ENCODE data around the gene RGS11. TPM values are rescaled to one million over a fixed set of nuclear protein-coding genes. Genes with fewer than 3 reads are reported as not detected.
"Not testable (repeated sequence)": the region's sequence is repeated elsewhere in the genome, so short reads cannot be mapped to it uniquely, and the experiment has no call there.

Gene RGS11
- total and polyA plus RNA-seq, 5 donors from 2014 or later = not detected

DNA sequence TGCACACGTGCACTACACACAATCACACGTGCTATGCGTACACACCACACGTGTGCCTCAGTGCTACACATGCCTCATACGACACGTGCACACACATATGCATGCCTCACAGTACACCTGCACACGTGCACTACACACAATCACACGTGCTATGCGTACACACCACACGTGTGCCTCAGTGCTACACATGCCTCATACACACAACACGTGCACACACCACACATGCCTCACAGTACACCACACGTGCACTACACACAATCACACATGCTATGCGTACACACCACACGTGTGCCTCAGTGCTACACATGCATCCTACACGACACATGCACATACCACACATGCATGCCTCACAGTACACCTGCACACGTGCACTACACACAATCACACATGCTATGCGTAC, 8.2 kb downstream of the RGS11 start:
- H3K4me3 ChIP-seq (ENCODE audit: low read depth, low read length); H3K36me3 ChIP-seq (ENCODE audit: control insufficient read depth, insufficient read depth, low read length); H3K4me1 Mint-ChIP-seq; H3K4me3 Mint-ChIP-seq; H3K9me3 ChIP-seq (ENCODE audit: control insufficient read depth in 2 of 2, low read length in 2 of 2); H3K27me3 ChIP-seq (ENCODE audit: control insufficient read depth, insufficient read depth, low read length); DNase-seq; H3K9me3 Mint-ChIP-seq; H3K27ac Mint-ChIP-seq; H3K4me1 ChIP-seq (ENCODE audit: control insufficient read depth, insufficient read depth, low read length, poor library complexity, severe bottlenecking); H3K27me3 Mint-ChIP-seq; H3K27ac ChIP-seq (ENCODE audit: insufficient read depth, low read length, poor library complexity, severe bottlenecking); H3K36me3 Mint-ChIP-seq; ATAC-seq (ENCODE audit: low read depth in 2 of 2): not testable (repeated sequence)

DNA sequence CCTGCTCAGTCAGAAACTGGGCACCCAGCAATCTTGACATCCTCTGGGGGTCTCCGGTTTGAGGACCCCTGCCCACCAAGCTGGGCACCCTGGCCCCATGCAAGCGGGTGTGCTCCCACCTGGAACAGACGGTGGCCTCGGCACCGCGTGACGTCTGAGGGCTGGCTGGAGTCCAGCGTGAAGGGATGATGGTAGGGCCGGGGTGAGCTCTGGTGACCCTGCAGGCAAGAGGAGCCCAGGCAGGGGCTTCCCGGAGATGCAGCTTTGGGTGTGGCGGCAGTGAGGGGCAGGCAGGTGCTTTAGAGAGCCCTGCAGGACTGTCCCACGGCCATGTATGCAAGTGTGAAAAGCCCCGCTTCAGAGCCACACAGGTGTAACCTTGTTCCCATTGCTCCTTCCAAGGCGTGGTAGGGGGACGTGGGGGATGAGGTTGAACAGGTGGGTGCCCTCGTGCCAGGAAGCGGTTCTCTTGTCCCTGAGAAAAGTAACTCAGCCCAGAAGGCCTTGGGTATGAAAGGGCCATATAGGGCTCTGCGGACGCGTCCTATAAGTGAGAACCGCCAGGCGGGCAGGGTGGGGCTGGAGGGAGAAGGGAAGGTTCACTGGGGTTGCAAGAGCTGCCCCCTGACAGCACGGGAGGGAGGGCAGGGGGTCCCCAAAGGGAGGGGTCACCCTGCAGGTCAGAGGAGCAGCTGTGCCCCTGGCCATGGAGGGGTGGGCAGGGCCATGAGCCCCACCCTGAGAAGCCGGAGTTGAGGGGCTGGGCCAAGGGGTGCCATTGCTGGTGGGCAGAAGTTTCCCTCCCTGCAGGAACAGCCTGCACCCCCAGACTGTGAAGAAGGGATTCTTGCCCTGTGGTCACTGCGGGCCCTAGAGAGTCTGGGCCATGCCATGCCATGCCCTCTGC, 9.2 kb downstream of the RGS11 start:
- Histone ChIP-seq H3K4me1 (ENCODE audit: control insufficient read depth, insufficient read depth, low read length, poor library complexity, severe bottlenecking) (no peaks in the 10 kb centered on the region), H3K36me3 (ENCODE audit: control insufficient read depth, insufficient read depth, low read length) (peaks cover 4% of the 10 kb centered on the region), H3K27me3 (ENCODE audit: control insufficient read depth, insufficient read depth, low read length) (no peaks in the 10 kb centered on the region), H3K9me3 (ENCODE audit: control insufficient read depth in 2 of 2, low read length in 2 of 2) (no peaks in the 10 kb centered on the region), H3K4me3 (ENCODE audit: low read depth, low read length) (no peak overlapping the region), H3K27ac (ENCODE audit: insufficient read depth, low read length, poor library complexity, severe bottlenecking) (no peak overlapping the region)
- DNase-seq (no peak), ATAC-seq (ENCODE audit: low read depth in 2 of 2) (peak in 1 of 2 donors; percentile 26)
- no peaks in the 10 kb centered on the region for H3K27me3 Mint-ChIP-seq
- H3K9me3 Mint-ChIP-seq = no peaks in the 10 kb centered on the region
- peaks cover 10% of the 10 kb centered on the region for H3K36me3 Mint-ChIP-seq
- peaks cover 0 to 7% (median 0%) of the 10 kb centered on the region in 4 donors for H3K4me1 Mint-ChIP-seq
- no peak overlapping the region for H3K4me3 Mint-ChIP-seq
- H3K27ac Mint-ChIP-seq = no peak overlapping the region

DNA sequence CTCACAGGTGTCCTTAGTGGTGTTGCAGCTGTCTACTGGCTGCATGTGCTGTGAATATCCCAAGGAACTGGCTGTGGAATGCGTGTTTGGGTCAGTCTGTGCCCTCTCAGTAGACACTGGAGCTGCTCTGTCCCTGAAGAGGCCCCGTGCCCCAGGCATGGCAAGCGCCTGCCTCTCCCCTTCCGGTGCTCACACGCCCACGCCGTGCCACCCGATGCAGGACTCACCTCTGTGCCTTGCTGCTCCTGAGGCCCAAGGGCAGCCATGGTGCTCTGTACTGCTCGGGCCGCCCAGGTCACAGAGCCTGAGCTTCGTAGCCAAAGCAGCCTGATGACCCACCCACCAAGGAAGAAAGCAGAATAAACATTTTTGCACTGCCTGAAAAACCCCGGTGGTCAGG, 10.0 kb downstream of the RGS11 start:
- no peak overlapping the region for H3K27ac Mint-ChIP-seq
- H3K9me3 ChIP-seq (ENCODE audit: control insufficient read depth in 2 of 2, low read length in 2 of 2) = no peaks in the 10 kb centered on the region

DNA sequence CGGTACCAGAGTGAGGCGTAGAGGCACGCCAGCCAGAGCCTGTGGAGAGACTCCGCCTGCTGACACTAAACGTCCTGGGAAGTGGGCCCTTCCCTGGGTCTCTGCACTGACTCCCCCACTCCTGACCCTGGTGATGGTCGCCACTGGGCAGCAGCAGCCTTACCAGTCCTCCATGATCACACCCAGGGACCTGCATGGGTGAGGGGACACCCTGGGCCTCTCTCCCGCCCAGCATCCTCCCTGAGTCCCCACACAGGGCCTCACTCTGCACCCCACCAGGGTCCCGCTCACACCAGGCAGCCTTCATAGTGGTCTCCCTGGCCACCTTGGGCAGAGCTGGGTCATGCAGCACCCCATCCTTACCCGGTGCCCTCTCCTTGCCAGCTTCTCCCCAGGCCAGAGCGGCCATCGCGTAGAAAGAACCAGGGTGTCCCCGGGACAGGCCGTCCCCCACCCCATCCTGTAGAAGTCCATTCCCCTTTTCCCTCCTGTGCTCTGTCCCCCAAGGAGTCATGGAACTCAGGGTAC, 10.7 kb downstream of the RGS11 start:
- peaks cover 0 to 7% (median 0%) of the 10 kb centered on the region in 4 donors for H3K4me1 Mint-ChIP-seq
- Histone ChIP-seq H3K27ac (ENCODE audit: insufficient read depth, low read length, poor library complexity, severe bottlenecking) (no peak overlapping the region), H3K27me3 (ENCODE audit: control insufficient read depth, insufficient read depth, low read length) (no peaks in the 10 kb centered on the region), H3K4me1 (ENCODE audit: control insufficient read depth, insufficient read depth, low read length, poor library complexity, severe bottlenecking) (no peaks in the 10 kb centered on the region), H3K4me3 (ENCODE audit: low read depth, low read length) (no peak overlapping the region), H3K36me3 (ENCODE audit: control insufficient read depth, insufficient read depth, low read length) (peaks cover 4% of the 10 kb centered on the region), H3K9me3 (ENCODE audit: control insufficient read depth in 2 of 2, low read length in 2 of 2) (no peaks in the 10 kb centered on the region)
- no peak overlapping the region for H3K27ac Mint-ChIP-seq
- H3K36me3 Mint-ChIP-seq = peaks cover 18% of the 10 kb centered on the region
- no peak overlapping the region for H3K4me3 Mint-ChIP-seq
- no peak for ATAC-seq (ENCODE audit: low read depth in 2 of 2)
- no peaks in the 10 kb centered on the region for H3K9me3 Mint-ChIP-seq
- DNase-seq = no peak
- no peaks in the 10 kb centered on the region for H3K27me3 Mint-ChIP-seq

More for the DNA sequence above, 10.0 kb downstream of the RGS11 start:
- Mint-ChIP-seq H3K4me1 (peaks cover 0 to 7% (median 0%) of the 10 kb centered on the region in 4 donors), H3K36me3 (peaks cover 12% of the 10 kb centered on the region), H3K4me3 (no peak overlapping the region), H3K9me3 (no peaks in the 10 kb centered on the region), H3K27me3 (no peaks in the 10 kb centered on the region)
- H3K4me1 ChIP-seq (ENCODE audit: control insufficient read depth, insufficient read depth, low read length, poor library complexity, severe bottlenecking) = no peaks in the 10 kb centered on the region
- no peak for DNase-seq
- no peak overlapping the region for H3K4me3 ChIP-seq (ENCODE audit: low read depth, low read length)
- peaks cover 4% of the 10 kb centered on the region for H3K36me3 ChIP-seq (ENCODE audit: control insufficient read depth, insufficient read depth, low read length)
- no peak for ATAC-seq (ENCODE audit: low read depth in 2 of 2)
- H3K27ac ChIP-seq (ENCODE audit: insufficient read depth, low read length, poor library complexity, severe bottlenecking) = no peak overlapping the region
- no peaks in the 10 kb centered on the region for H3K27me3 ChIP-seq (ENCODE audit: control insufficient read depth, insufficient read depth, low read length)

DNA sequence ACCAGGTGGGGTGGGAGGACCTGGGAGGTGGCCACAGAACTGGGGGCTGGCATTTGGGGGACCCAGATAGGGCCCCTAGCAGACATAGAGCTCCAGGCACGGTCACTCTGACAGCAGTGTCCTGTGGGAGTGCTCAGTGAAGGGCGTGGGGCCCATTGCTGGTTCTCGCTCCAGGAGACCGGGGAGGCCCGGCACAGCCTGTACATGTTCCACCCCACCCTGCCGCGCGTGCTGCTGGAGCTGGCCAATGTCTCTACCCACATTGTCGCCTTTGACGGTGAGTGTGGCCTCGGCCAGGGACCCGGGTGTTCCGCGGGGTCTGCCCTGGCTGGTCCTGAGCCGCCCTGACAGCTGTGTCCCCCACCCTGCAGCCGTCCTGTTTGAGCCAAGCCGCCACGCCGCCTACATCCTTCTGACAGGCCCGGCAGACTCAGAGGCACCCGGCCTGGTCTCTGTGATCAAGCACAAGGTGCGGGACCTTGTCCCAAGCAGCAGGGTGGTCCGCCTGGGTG, 11.2 kb downstream of the RGS11 start:
- Histone ChIP-seq H3K36me3 (ENCODE audit: control insufficient read depth, insufficient read depth, low read length) (peaks cover 7% of the 10 kb centered on the region), H3K27ac (ENCODE audit: insufficient read depth, low read length, poor library complexity, severe bottlenecking) (no peak overlapping the region), H3K27me3 (ENCODE audit: control insufficient read depth, insufficient read depth, low read length) (no peaks in the 10 kb centered on the region), H3K9me3 (ENCODE audit: control insufficient read depth in 2 of 2, low read length in 2 of 2) (no peaks in the 10 kb centered on the region), H3K4me3 (ENCODE audit: low read depth, low read length) (no peak overlapping the region), H3K4me1 (ENCODE audit: control insufficient read depth, insufficient read depth, low read length, poor library complexity, severe bottlenecking) (no peaks in the 10 kb centered on the region)
- Mint-ChIP-seq H3K4me3 (no peak overlapping the region), H3K27ac (no peak overlapping the region), H3K9me3 (no peaks in the 10 kb centered on the region), H3K27me3 (no peaks in the 10 kb centered on the region), H3K4me1 (peaks cover 0 to 7% (median 0%) of the 10 kb centered on the region in 4 donors), H3K36me3 (peaks cover 19% of the 10 kb centered on the region)
- DNase-seq (no peak), ATAC-seq (ENCODE audit: low read depth in 2 of 2) (no peak)

DNA sequence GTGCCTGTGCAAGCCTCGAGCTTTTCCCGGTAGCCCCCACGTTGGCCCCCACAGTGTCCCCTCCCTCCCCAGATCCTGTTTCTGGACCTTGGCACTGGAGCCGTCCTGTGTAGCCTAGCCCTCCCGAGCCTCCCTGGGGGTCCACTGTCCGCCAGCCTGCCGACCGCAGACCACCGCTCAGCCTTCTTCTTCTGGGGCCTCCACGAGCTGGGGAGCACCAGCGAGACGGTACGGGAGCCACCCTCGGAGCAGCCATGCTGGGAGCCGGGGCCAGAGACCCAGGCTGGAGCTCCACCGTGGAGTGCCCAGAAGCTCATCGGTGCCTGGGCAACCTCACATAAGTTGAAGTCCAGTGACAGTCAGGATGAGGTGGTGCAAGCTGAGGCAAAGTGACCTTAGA, 11.8 kb downstream of the RGS11 start:
- H3K9me3 ChIP-seq (ENCODE audit: control insufficient read depth in 2 of 2, low read length in 2 of 2) = no peaks in the 10 kb centered on the region
- peaks cover 0 to 7% (median 0%) of the 10 kb centered on the region in 4 donors for H3K4me1 Mint-ChIP-seq
- DNase-seq = no peak
- no peaks in the 10 kb centered on the region for H3K9me3 Mint-ChIP-seq
- H3K36me3 ChIP-seq (ENCODE audit: control insufficient read depth, insufficient read depth, low read length) = peaks cover 7% of the 10 kb centered on the region
- no peak overlapping the region for H3K4me3 ChIP-seq (ENCODE audit: low read depth, low read length)
- ATAC-seq (ENCODE audit: low read depth in 2 of 2) = no peak
- H3K36me3 Mint-ChIP-seq = peaks cover 22% of the 10 kb centered on the region
- H3K27me3 Mint-ChIP-seq = no peaks in the 10 kb centered on the region
- H3K4me1 ChIP-seq (ENCODE audit: control insufficient read depth, insufficient read depth, low read length, poor library complexity, severe bottlenecking) = no peaks in the 10 kb centered on the region
- H3K27ac ChIP-seq (ENCODE audit: insufficient read depth, low read length, poor library complexity, severe bottlenecking) = no peak overlapping the region
- no peak overlapping the region for H3K4me3 Mint-ChIP-seq
- no peaks in the 10 kb centered on the region for H3K27me3 ChIP-seq (ENCODE audit: control insufficient read depth, insufficient read depth, low read length)
- no peak overlapping the region for H3K27ac Mint-ChIP-seq

DNA sequence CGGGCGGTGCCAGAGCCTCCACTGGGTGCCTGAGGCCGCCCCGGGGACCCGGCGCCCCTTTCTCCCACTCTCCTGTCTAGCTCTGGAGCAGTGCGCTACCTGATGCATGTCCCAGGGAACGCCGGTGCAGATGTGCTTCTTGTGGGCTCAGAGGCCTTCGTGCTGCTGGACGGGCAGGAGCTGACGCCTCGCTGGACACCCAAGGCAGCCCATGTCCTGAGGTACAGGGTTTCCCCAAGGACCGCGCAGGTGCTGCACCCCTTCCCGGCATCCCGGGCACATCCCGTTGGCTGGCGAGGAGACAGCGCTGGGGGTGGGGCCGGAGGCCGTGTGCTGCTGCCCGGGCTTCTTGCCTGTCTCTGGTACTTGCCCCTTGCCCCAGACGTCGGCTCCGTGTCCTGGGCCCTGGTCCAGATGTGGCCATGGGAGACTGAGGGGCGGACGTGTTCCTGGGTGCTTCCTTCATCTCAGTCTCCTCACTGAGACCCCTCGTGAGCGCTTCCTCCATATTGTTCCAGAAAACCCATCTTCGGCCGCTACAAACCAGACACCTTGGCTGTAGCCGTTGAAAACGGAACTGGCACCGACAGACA, 12.5 kb downstream of the RGS11 start:
- Mint-ChIP-seq H3K4me3 (no peak overlapping the region), H3K4me1 (peaks cover 0 to 7% (median 0%) of the 10 kb centered on the region in 4 donors), H3K27me3 (no peaks in the 10 kb centered on the region), H3K27ac (no peak overlapping the region), H3K9me3 (no peaks in the 10 kb centered on the region), H3K36me3 (peaks cover 22% of the 10 kb centered on the region)
- ATAC-seq (ENCODE audit: low read depth in 2 of 2) (no peak), DNase-seq (no peak)
- H3K9me3 ChIP-seq (ENCODE audit: control insufficient read depth in 2 of 2, low read length in 2 of 2) = no peaks in the 10 kb centered on the region
- no peaks in the 10 kb centered on the region for H3K4me1 ChIP-seq (ENCODE audit: control insufficient read depth, insufficient read depth, low read length, poor library complexity, severe bottlenecking)
- no peak overlapping the region for H3K4me3 ChIP-seq (ENCODE audit: low read depth, low read length)
- H3K36me3 ChIP-seq (ENCODE audit: control insufficient read depth, insufficient read depth, low read length) = peaks cover 7% of the 10 kb centered on the region
- no peaks in the 10 kb centered on the region for H3K27me3 ChIP-seq (ENCODE audit: control insufficient read depth, insufficient read depth, low read length)
- no peak overlapping the region for H3K27ac ChIP-seq (ENCODE audit: insufficient read depth, low read length, poor library complexity, severe bottlenecking)
